HepG2 (cell line): ENCODE data around the gene HBQ1. TPM values are rescaled to one million over a fixed set of nuclear protein-coding genes. Genes with fewer than 3 reads are reported as not detected.
A peak's percentile ranks its signal among the peaks of the same experiment; 100 is the strongest.

Experiments used
- ARNT2 ChIP-seq: sonication (generic); formaldehyde crosslinking; IDR thresholded peaks from 2 replicates; pipeline ENCODE4 v1.8.0; 2022; ENCODE audit warnings: mild to moderate bottlenecking, low read depth, missing genetic modification reagents, moderate library complexity
- ATF4 ChIP-seq, 2 experiments: fragments of 450-650 bp in 1 of 2; sonication (generic) in 1 of 2; formaldehyde crosslinking; IDR thresholded peaks; 2 replicates each; pipeline versions ENCODE4 v1.5.0 to v1.8.0; 2020 to 2022; ENCODE audit warnings: mild to moderate bottlenecking in 1 of 2, missing genetic modification reagents in 1 of 2
- BCL3 ChIP-seq: sonication (generic); formaldehyde crosslinking; IDR thresholded peaks from 2 replicates; pipeline ENCODE4 v1.5.1; 2020; ENCODE audit warnings: mild to moderate bottlenecking, missing genetic modification reagents, moderate library complexity
- DMAP1 ChIP-seq: IDR thresholded peaks from 2 replicates; pipeline ENCODE4 v1.6.1; 2016
- GATAD2A ChIP-seq: IDR thresholded peaks from 2 replicates; pipeline ENCODE4 v1.6.1; 2016
- IRF1 ChIP-seq: sonication (generic); formaldehyde crosslinking; IDR thresholded peaks from 2 replicates; pipeline ENCODE4 v1.4.0; 2020; ENCODE audit warnings: low read depth, mild to moderate bottlenecking, missing genetic modification reagents
- NBN ChIP-seq: fragments of 450-650 bp; conservative IDR thresholded peaks from 2 replicates; pipeline ENCODE4 v1.6.1; 2017
- PATZ1 ChIP-seq: sonication (generic); formaldehyde crosslinking; IDR thresholded peaks from 2 replicates; pipeline ENCODE4 v1.4.0; 2020; ENCODE audit warnings: missing genetic modification reagents
- SALL1 ChIP-seq: sonication (generic); formaldehyde crosslinking; IDR thresholded peaks from 2 replicates; pipeline ENCODE4 v1.8.0; 2022; ENCODE audit warnings: mild to moderate bottlenecking, missing genetic modification reagents
- YEATS2 ChIP-seq: sonication (generic); formaldehyde crosslinking; IDR thresholded peaks from 2 replicates; pipeline ENCODE4 v1.4.0; 2020; ENCODE audit warnings: missing genetic modification reagents, borderline replicate concordance
- ZFP36L1 ChIP-seq: sonication (generic); formaldehyde crosslinking; IDR thresholded peaks from 2 replicates; pipeline ENCODE4 v1.8.0; 2022; ENCODE audit warnings: mild to moderate bottlenecking, missing genetic modification reagents, moderate library complexity
- ZKSCAN1 ChIP-seq: fragments of 150-350 bp; IDR thresholded peaks from 2 replicates; pipeline ENCODE4 v1.6.1; 2014; ENCODE audit warnings: low read length
- ZNF138 ChIP-seq: sonication (generic); formaldehyde crosslinking; IDR thresholded peaks from 2 replicates; pipeline ENCODE4 v1.5.0; 2020; ENCODE audit warnings: mild to moderate bottlenecking, low read depth, missing genetic modification reagents
- ZNF292 ChIP-seq: sonication (generic); formaldehyde crosslinking; IDR thresholded peaks from 2 replicates; pipeline ENCODE4 v1.8.1; 2022; ENCODE audit warnings: mild to moderate bottlenecking, low read depth, missing genetic modification reagents, borderline replicate concordance
- ZUFSP ChIP-seq: sonication (generic); formaldehyde crosslinking; IDR thresholded peaks from 2 replicates; pipeline ENCODE4 v1.9.0; 2021; ENCODE audit warnings: missing genetic modification reagents, mild to moderate bottlenecking, borderline replicate concordance
- polyA plus RNA-seq, 8 experiments: library from polyadenylated mRNA; depleted of rRNA in 3 of 8; stranded (reverse) in 7 of 8; unstranded in 1 of 8; fragments of >200 nt; fragmentation: Illumina TruSeq in 4 of 8; extraction: Trizol in 4 of 8; gene quantifications; 2 replicates each; pipeline versions ENCODE4 v1.2.1 to v1.2.3, GENCODE V29; 2011 to 2016; ENCODE audit warnings: low read depth in 4 of 8, missing spikeins in 1 of 8, mixed read lengths in 1 of 8; ENCODE audit not compliant: insufficient read depth in 1 of 8
- total RNA-seq, 5 experiments: library from RNA; depleted of rRNA; stranded (reverse); fragments of >200 nt; fragmentation: Illumina TruSeq; extraction: Trizol; gene quantifications; 2 replicates each; pipeline ENCODE4 v1.2.3, GENCODE V29; 2016; ENCODE audit warnings: low read depth in 1 of 5

HBQ1 gene
- total and polyA plus RNA-seq, 2 of the 13 experiments (the other 11 are each of a cell fraction or from before 2014, with no cell fraction given), result 4.9 to 7.4 TPM

- TF ChIP-seq ATF4 (CRISPR knock-in tag; IDR thresholded peaks at IDR 0.05), result no peak
- no peak for TF ChIP-seq ZUFSP
- peak; percentile 19; the same call in 1 of the 2 replicates for TF ChIP-seq YEATS2 (CRISPR knock-in tag)
- TF ChIP-seq ARNT2, result peak; percentile 56; the same call in 1 of the 2 replicates
- no peak for TF ChIP-seq GATAD2A (CRISPR knock-in tag)
- no peak for TF ChIP-seq ZFP36L1 (CRISPR knock-in tag)
- no peak for TF ChIP-seq ZKSCAN1
- no peak for TF ChIP-seq BCL3 (CRISPR knock-in tag)
- no peak for TF ChIP-seq NBN
- no peak for TF ChIP-seq ZNF138 (CRISPR knock-in tag)
- TF ChIP-seq SALL1 (CRISPR knock-in tag), result no peak
- TF ChIP-seq ZNF292 (CRISPR knock-in tag), result no peak
- TF ChIP-seq PATZ1, result no peak
- TF ChIP-seq IRF1, result no peak
- no peak for TF ChIP-seq DMAP1 (CRISPR knock-in tag)
Measured at GRCh38 chr16:180101-180675, at the start of gene HBQ1 (continued).
